GM10266 (cell line): Measurements from ENCODE around the gene CTIF.
"Not testable (repeated sequence)": the region's sequence is repeated elsewhere in the genome, so short reads cannot be mapped to it uniquely, and the experiment has no call there.

Source experiments
- DNase-seq: peaks from one replicate; pipeline ENCODE4 v3.0.0; 2012; ENCODE audit errors: extremely low spot score
- TF ChIP-seq, protein P1 (sequence below): IDR thresholded peaks from 2 replicates; pipeline ENCODE4 v1.5.1; 2012; ENCODE audit warnings: mild to moderate bottlenecking, low read depth; ENCODE audit not compliant: control insufficient read depth, insufficient read depth; ENCODE audit errors: missing control alignments

Gene CTIF

GRCh38 chr18:48804856-48805610 lies 266.2 kb downstream of the CTIF start:
- DNase-seq, result no peak
- TF ChIP-seq, protein P1, sequence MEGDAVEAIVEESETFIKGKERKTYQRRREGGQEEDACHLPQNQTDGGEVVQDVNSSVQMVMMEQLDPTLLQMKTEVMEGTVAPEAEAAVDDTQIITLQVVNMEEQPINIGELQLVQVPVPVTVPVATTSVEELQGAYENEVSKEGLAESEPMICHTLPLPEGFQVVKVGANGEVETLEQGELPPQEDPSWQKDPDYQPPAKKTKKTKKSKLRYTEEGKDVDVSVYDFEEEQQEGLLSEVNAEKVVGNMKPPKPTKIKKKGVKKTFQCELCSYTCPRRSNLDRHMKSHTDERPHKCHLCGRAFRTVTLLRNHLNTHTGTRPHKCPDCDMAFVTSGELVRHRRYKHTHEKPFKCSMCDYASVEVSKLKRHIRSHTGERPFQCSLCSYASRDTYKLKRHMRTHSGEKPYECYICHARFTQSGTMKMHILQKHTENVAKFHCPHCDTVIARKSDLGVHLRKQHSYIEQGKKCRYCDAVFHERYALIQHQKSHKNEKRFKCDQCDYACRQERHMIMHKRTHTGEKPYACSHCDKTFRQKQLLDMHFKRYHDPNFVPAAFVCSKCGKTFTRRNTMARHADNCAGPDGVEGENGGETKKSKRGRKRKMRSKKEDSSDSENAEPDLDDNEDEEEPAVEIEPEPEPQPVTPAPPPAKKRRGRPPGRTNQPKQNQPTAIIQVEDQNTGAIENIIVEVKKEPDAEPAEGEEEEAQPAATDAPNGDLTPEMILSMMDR, result no peak

- no peak for DNase-seq
- TF ChIP-seq, protein P1, result no peak
These were observed 267.1 kb downstream of the CTIF start for GRCh38 chr18:48805826-48806535.

DNA sequence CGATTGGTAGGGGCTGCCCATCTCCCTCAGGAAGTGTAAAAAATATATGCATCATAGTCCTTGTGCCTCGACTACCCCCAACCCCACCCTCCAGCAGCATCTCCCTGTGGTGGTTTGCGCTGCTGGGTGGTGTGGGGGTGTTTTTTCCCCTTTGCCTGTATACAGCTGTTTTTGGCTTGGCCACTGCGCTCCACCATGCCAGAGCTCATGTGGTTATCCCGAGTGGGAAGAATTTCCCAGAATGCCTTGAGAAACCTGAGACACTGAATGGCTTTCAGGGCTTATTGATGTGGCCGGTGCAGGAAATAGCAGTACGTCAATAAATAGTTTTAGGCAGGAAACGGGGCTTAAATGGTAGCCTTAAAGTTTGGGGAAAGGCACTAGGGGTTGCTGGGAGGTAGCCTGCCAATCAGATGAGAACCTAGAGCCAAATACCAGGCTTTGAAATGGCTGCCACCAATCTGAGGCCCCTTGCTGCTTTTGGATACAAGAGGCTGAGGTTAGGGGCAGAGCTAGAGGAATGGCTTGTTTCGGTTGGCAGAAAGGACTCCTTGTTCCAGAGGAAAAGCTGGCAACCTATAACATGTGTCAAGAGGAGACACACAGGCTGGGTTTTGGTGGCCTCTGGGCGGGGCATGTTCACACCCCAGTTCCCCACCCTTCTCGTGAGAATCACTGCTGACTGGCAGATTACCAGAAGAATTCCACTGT lies 267.9 kb downstream of the CTIF start:
- DNase-seq, result no peak
- TF ChIP-seq, protein P1, result no peak

DNA sequence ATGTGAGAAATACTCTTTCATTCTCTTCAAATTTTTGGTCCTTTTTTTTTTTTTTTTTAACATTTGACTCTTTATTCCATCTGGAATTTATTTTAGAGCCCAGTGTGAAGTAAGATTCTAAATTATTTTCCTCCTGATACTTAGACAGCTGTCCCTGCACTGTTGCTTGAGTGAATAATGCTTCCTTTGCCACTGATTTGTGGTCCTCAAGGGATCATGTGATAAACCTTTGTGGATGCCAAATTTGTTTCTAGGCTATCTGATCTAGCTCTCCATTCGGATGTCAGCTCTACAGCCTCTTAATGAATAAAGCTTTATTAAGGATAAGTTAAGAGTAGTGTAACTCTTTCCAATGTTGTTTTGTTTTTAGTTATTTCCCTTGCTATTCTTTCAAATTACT lies 269.6 kb downstream of the CTIF start:
- no peak for DNase-seq
- TF ChIP-seq, protein P1, result no peak

DNA sequence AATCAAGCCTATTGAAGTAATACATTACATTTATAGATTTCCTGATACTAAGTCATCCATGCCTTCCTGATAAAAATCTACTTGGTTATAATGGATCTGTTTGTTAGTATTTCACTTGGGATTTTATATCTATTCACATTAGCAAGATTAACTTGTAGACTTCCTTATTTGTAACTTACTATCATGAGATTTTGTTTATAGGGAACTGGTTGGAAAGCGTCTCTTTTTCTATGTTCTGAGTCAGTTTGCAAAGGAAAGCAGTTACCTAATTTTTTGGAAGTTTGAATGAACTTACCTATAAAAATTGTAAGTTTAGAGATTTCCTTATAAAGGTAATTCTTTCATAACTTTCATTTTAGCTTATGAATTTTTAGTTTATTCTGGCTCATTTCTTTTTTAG lies 270.5 kb downstream of the CTIF start:
- TF ChIP-seq, protein P1, result no peak
- no peak for DNase-seq

- DNase-seq, result no peak
- TF ChIP-seq, protein P1, result no peak
These were observed 272.0 kb downstream of the CTIF start for GRCh38 chr18:48810805-48811204.

DNA sequence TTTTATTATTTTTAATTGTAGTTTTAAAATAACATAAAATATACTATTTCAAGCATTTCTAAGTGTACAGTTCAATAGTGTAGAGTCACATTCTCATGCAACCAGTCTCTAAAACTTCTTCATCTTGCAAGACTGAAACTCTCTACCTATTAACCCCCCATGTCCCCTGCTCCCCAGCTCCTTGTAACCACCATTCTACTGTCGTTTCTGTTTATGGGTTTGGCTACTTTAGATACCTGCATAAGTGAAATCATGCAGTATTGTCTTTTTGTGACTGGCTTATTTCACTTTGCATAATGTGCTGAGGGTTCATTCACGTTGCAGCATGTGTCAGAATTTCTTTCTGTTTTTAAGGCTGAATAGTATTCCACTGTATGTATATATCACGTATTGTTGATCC lies 272.6 kb downstream of the CTIF start:
- TF ChIP-seq, protein P1, result no peak
- no peak for DNase-seq

GRCh38 chr18:48811977-48812451 lies 273.2 kb downstream of the CTIF start:
- not testable (repeated sequence) for DNase-seq
